Nucleus accumbens (tissue), 56 donors: ENCODE data around the gene HTR2A.

ENCODE experiments used
- DNase-seq, 56 donors: peaks; one replicate each; lab custom pipeline; 2025; lab: John Stamatoyannopoulos, UW

The HTR2A gene

GRCh38 chr13:46874006-46874405 is 22.8 kb downstream of the HTR2A start:
- DNase-seq = no peak

- DNase-seq = no peak
Observed at GRCh38 chr13:46871557-46871956, 25.3 kb downstream of the HTR2A start.

GRCh38 chr13:46868091-46868490 is 28.8 kb downstream of the HTR2A start:
- no peak for DNase-seq

- peak in 2 of 56 donors; percentile 2 to 6 for DNase-seq
Observed at GRCh38 chr13:46866150-46866549, 30.7 kb downstream of the HTR2A start.

- no peak for DNase-seq
Observed at GRCh38 chr13:46864941-46865340, 31.9 kb downstream of the HTR2A start.

- no peak for DNase-seq
Observed at GRCh38 chr13:46861959-46862358, 34.9 kb downstream of the HTR2A start.

- no peak for DNase-seq
Observed at GRCh38 chr13:46860722-46861121, 36.1 kb downstream of the HTR2A start.

- DNase-seq = no peak
Observed at GRCh38 chr13:46858776-46859175, 38.1 kb downstream of the HTR2A start.

GRCh38 chr13:46858163-46858562 is 38.7 kb downstream of the HTR2A start:
- DNase-seq = no peak

- no peak for DNase-seq
Observed at GRCh38 chr13:46855664-46856063, 41.2 kb downstream of the HTR2A start.

GRCh38 chr13:46855166-46855565 is 41.7 kb downstream of the HTR2A start:
- no peak for DNase-seq

GRCh38 chr13:46852168-46852567 is 44.7 kb downstream of the HTR2A start:
- no peak for DNase-seq

- no peak for DNase-seq
Observed at GRCh38 chr13:46850214-46850613, 46.6 kb downstream of the HTR2A start.

GRCh38 chr13:46846726-46847125 is 50.1 kb downstream of the HTR2A start:
- no peak for DNase-seq

- no peak for DNase-seq
Observed at GRCh38 chr13:46845146-46845545, 51.7 kb downstream of the HTR2A start.

- no peak for DNase-seq
Observed at GRCh38 chr13:46844431-46844830, 52.4 kb downstream of the HTR2A start.

GRCh38 chr13:46839399-46839798 is 57.5 kb downstream of the HTR2A start:
- no peak for DNase-seq

GRCh38 chr13:46834657-46835056 is 62.2 kb downstream of the HTR2A start:
- peak in 5 of 56 donors; percentile 7 to 19 (median 10) for DNase-seq

GRCh38 chr13:46831588-46832194 is 65.2 kb downstream of the HTR2A start:
- DNase-seq = peak in 15 of 56 donors; percentile 2 to 69 (median 14)

- DNase-seq = no peak
Observed at GRCh38 chr13:46830405-46831005, 66.3 kb downstream of the HTR2A start.

GRCh38 chr13:46822551-46822950 is 74.3 kb downstream of the HTR2A start:
- no peak for DNase-seq

GRCh38 chr13:46817838-46818476 is 78.9 kb downstream of the HTR2A start:
- DNase-seq = no peak
